HG03039 (cell line): Measurements from ENCODE around the gene NUDT14.

Source experiments
- ATAC-seq: cut with Tn5 transposase; IDR thresholded peaks from one replicate; pipeline ENCODE4 v1.9.1; 2021; ENCODE audit warnings: mild to moderate bottlenecking, moderate library complexity; ENCODE audit not compliant: unreplicated experiment

NUDT14 gene

DNA sequence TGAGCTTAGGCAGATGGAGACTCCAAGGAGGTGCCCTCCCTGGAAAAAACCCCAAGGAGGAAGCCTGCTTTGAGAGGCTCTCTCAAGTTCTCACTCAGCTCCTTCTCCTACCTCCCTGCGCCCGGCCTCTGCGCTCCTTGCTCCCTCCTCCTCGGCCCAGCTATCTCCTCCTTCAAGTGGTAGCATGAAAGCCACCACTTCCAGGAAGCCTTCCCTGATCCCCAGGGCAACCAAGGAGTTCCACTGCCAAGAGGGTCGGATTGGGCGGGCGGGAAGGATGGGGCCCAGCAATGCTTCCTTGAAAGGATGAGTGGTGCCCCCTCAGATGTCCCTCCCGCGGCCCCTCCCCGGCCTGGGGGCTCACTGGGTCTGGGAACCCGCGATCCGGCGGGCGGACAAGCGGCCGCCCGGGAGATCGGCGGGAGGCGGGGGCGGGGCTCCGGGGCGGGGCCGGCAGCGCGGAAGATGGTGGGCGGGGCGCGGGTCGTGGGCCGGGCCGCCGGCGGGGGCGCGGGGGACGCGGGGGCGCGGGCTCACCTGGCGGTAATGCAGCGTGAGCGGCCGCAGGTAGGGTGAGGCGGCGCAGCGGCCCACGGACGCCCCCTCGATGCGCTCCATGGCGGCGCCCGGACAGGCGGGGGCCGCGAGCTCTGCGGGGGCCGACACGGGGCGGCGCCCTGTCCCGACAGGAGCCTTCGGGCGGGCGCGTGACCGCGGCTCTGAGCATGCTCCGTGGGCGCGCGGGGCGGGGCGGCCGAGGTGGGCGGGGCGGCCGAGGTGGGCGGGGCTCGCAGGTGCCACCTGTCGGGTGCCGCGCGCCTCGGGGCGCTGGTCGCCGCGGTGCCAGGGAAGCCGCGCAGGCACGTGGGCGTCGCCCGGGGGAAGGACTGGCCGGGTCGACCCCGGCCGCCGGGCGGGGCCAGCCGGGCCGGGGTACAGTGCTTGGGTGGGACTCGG is at the start of gene NUDT14:
Gene NUDT14, minus strand, starts transcription at position 721 of the 957 bp plus-strand sequence. Its CDS starts 103 bp downstream, at position 618.
- ATAC-seq, result peak; percentile 48

DNA sequence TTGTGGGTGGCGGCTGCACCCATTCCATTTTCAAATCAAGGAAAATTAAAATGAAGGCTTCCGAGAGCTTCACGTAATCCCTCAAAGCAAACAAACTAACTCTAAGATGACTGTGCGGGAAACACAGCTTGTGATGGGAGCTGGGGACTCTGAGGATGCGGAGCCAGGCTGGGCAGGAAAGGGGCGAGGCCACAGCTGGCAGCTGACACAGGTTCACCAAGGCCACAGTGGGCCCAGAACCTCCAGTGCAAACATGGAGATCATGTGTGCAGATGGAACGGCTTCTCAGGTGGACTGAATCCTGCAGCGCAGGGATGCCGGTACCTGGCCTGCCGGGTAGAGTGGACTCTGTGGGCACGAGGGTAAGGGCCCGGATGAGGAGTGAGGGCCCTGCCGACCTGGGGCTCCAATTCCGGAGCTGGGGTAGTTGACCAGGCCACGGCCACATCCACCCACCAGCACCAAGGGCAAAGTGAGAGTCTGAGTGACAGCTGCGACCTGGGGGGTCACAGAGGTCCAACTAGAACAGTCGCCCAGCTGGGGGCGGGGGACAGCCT is 48.1 kb upstream of the NUDT14 start:
- ATAC-seq, result no peak

DNA sequence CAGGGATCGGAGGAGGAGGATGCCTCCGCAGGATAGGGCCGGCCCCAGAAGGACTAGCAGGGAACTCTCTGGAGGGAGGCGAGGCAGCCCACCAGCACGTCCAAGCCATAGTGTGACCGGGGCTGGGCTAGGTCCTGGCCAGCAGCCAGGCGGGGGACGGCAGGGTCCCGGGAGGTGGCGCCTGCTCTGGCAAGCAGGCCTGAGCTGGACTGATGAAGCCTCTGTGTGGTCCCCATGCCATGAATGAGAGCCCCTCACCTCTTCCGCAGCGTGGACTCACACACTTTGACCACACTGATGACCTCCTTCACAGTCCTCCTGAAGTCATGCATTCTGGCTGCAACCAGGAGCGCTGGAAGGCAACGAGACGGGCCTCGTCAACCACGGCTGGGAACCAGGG is 47.5 kb upstream of the NUDT14 start:
- ATAC-seq, result no peak

DNA sequence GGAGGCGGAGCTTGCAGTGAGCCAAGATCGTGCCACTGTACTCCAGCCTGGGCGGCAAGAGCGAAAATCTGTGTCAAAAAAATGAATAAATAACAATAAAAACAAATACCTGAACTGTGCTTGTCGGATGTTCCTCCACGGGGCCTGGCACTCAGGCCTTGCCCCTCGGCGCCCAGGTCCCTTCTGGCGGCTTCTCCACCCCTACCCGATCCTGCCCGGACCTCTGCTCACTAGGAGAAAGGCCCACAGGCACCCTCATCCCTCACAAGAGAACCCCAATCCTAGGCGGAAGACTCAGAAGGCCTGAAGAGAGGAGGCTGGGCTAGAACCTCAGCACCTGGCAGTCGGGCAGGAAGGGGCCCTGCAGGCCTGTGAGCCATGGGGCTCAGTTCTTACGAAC is 46.2 kb upstream of the NUDT14 start:
- no peak for ATAC-seq

DNA sequence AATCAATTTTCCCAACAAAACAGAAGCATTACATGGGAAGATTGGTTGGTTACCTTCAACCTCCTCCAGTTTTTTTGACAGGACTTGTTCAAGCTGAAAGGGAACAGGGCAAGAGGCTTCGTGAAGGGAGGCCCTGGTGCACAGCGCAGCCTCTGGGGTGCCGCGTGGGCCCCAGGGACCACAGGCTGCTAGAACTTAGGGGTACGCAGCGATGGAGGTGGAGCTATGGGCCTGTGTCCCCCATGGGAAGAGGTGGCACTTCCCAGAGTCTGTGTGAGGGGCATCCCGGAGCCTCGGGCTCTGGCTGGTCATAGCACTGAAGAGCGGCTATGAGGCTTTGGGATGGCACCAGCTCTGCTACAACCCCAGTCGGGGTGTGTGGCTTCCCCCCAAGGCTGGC is 45.1 kb upstream of the NUDT14 start:
- no peak for ATAC-seq

DNA sequence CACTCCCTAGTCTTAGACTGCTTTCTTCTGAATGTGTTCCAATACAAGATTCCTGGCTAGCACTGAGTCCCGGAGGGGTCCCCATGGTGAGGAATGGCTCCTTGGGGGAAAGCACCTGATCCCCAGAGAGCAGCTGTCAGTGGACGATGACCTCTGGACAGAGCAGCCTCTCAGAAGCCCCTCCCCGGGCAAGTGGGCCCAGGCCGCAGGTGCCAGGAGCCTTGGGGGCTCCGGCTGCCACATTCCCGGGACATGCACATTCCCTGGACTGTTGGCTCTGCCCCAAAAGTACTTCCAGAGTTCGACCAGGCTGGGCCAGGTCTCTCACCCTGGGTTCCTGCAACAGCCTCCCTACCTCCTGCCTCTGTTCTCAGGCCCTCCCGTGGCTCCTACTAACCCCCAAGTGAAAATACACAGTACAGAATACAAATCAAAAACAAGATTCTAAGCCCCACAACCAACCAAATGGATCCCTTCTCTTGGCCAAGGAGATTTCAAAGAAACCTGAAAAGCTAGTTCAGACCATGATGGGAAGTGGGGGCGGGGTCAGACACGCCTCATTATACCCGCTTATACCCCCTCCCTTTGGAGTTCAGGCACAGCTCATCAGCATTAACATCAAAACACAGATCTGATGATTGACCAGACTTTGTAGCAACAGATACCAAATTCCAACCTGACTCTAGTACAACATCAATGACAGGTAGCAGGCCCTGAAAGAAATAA is 43.9 kb upstream of the NUDT14 start:
- no peak for ATAC-seq

DNA sequence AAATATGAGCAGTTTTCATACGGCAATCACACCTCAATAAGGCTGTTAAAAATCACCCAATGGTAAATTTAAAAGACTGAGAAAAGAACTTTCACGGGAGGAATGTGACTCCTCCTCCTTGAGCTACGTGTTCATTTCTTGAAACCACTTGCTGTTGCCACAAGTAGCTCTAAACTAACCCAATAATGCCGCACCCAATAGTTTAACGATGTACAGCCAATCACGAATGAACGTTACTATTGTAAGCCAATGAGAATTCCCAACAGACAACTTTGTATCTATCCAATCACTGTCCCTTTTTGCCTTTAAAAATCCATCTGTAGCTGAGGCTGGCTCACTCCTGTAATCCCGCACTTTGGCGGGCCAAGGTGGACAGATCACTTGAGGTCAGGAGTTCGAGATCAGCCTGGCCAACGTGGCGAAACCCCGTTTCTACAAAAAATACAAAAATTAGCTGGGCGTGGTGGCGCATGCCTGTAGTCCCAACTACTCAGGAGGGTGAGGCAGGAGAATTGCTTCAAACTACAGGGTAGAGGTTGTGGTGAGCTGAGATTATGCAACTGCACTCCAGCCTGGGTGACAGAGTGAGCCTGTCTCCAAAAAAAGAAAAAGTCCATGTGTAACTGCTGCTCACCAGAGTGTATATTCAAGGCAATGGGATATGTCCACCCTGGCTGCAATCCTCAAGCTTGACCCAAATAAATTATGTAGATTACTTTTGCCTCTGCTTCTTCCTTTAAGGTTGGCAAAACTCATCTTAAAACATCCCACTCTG is 42.8 kb upstream of the NUDT14 start:
- ATAC-seq, result no peak

DNA sequence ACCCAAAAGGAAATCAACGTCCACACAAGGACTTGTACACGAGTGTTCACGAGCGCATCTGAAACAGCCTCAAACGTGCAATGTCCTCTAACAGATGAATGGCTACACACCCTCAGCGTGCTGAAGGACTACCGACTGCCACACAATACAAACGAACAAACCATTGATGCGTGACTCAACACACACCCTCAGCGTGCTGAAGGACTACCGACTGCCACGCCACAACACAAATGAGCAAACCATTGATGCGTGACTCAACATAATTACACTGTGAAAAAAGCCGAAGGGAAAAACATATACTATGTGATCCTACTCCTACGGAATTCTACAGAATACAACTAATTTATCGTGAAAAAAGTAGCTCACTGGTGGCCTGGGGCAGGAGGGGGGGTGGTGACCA is 42.1 kb upstream of the NUDT14 start:
- no peak for ATAC-seq

DNA sequence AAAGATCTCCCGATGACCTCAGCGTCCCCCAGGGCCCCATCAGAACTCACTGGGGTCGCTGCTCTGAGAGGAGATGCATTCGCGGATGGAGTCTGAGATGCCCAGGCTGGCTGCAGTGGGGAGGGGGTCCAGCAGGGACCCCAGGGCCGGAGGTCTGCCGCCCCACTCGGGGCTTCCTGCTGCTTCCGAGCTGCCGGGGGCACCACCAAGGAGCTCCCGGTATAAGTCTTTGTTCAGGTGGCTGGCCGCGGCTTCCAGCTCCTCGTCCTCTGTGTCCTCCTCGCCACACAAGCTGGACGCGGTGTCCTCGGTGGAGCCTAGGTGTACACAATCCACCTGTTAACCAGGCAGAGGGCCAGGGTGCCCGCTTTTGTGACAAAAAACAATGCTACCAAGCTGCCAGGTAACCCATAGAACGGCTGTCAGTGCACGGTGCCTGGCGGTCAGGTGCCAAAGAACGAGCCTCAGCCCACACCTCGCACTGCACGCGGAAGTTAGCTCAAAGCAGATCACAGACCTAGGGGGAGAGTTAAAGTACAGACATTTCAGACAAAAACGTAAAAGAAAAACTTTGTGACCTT is 40.6 kb upstream of the NUDT14 start:
- ATAC-seq, result no peak

DNA sequence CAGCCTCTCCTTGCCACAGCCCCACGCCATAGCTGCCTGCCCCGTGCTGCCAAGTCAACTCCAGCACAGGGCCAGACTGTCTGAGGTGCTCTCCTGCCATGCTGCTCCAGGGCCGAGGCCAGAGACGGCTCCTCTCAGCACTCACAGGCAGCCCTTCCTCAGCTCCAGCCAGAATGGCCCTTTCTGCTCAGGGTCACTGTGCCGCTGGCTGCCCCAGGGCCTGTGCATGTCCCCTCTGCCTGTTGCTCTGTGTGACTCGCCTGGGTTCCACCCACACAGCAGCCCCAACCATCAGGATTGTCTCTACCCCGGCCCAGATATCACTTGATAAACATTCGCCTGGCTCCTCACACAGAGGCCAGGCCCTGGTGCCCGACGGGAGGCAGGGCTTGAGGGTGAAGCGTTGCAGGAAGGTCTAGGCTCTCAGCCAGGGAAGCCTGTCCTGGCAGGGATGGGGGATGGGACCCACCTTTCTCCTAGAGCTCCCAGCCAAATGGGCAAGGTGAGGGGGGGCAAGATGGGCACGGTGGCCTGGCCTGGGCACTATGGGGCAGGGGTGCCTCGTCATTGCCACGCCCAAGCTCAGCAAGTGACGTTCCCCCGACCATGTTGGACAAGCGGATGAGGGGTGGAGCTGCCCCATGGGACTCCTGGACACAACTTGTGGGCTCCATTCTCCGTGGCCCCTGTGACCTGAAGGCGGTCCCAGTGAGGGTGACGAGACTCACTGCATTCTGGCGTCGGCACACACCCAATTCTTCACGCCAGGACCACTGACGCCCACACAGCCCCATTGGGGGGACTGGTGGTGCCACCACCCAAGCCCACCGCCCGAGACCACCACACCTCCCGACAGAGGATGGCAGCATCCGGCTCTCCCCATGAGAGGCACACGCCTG is 39.8 kb upstream of the NUDT14 start:
- no peak for ATAC-seq

DNA sequence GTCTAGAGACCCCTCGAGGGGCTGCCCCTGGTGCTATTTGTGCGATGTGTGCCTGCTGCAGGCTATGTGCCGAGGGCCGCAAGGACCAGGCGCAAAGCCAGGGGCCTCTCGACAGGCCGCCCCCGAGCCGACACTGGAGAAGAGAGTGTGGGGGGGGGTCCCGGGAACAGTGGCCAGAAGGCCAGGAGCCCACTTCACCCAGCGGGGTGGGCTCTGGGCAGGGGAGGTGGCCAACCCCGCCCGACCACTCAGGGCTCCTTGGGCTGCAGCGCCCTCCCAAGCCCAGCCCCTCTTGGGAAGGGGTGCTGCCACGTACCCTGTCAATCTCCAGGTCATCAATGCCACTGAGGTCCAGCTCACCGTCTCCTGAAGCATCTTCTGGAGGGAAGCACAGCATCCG is 38.6 kb upstream of the NUDT14 start:
- ATAC-seq, result no peak

DNA sequence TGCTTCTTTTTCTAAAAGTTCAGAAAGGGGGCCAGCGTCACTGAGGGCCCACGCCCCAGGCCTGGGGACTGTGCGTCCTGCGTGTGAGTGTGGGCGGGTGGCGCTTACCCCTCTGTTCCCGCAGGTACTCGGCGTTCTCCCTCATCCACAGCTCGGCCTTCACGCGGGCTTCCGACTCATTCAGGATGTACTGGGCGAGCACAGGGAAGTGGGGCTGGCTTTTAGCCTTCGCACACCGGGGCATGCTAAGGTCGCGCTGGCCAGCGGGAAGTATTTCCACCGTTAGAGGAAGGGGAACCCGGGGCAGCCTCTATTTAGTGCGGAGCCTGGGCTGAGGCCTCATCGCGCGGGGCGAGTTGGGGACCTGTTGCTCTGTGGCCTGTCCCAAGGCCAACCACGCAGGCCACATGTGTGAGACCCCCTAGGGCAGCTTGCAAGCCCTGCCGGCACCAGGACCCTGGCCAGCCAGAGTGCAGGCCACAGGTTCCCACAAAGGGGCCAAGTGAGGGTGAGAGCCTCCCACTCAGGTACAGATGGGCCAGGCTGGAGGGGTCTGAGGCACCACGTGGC is 38.0 kb upstream of the NUDT14 start:
- no peak for ATAC-seq

DNA sequence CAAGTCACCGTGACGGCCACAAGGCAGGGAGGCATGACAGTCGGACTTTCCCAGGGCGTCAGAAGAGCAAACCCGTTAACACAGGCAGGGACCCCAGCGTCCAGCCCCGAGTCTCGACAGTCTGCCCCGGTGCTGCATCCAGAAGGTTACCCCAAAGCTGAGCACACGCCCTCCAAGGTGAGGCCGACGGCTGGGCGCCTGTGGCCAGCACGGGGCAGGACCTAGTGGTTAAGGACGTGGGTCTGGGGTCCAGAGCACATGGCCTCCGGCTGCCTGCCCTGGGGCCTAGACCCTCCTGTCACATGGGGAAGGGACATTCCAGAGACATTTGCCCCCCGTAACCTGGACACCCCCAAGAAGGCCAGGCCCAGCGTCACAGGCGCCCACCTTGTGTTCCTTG is 37.5 kb upstream of the NUDT14 start:
- no peak for ATAC-seq

DNA sequence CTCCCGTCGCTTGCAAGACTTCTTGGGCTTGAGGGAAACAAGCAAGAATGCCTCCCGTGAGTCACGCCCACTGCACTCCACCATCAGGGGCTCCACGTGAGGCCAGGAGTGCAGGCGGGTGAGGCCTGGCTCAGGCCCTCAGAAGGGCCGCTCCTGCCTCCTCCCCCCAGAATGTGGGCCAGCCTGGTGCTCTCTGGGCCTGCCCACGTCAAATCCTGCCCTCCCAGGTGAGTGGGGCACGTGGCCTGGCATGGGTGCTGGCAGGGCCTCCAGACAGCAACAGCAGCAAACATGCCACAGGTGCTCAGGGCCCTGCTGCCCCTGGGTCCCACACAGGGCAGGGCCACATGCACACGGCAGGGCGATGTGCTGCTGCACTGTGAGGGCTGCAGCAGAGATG is 36.7 kb upstream of the NUDT14 start:
- ATAC-seq, result no peak

DNA sequence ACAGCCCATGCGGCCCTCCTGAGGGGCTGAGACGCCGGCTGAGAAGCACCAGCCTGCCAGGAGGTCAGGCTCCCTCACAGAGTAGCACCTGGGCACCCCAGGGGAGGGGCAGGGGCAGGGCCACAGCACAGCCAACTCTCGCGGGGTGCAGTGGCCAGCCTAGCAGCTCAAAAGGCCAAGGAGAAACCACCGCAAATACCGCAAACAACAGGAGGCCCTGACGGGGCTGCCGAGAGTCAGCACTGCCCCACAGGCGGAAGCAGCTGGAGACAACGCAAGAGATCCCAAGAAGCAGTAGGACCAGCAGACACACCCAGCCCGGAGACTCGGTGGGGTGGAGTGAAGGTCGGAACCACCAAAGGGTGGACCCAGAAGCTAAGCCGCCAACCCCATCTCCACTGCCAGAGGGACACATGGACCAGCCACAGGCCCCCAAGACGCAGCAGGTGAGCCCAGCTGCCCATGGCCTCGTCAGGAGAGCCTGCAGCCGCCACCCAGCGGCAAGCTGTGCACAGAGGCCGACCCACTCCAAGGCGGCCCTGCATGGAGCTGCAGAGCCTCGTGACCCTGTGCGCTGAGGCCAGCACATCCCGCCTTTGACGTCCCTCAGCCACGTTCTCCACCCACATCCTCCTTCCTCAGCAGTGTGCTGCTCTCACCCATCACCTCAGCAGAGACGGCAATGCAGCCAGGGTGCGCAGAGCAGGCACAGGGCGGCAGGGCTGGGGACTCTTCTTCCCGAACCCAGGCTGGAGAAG is 35.6 kb upstream of the NUDT14 start:
- ATAC-seq, result no peak

DNA sequence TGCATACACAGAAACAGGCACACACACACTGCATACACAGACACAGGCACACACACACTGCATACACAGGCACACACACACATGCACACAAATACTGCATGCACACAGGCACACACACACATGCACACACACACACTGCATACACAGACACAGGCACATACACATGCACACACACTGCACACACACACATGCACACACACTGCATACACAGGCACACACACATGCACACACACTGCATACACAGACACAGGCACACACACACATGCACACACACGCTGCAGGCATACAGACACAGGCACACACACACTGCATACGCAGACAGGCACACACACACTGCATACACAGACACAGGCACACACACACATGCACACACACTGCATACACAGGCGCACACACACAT is 34.5 kb upstream of the NUDT14 start:
- ATAC-seq, result no peak

DNA sequence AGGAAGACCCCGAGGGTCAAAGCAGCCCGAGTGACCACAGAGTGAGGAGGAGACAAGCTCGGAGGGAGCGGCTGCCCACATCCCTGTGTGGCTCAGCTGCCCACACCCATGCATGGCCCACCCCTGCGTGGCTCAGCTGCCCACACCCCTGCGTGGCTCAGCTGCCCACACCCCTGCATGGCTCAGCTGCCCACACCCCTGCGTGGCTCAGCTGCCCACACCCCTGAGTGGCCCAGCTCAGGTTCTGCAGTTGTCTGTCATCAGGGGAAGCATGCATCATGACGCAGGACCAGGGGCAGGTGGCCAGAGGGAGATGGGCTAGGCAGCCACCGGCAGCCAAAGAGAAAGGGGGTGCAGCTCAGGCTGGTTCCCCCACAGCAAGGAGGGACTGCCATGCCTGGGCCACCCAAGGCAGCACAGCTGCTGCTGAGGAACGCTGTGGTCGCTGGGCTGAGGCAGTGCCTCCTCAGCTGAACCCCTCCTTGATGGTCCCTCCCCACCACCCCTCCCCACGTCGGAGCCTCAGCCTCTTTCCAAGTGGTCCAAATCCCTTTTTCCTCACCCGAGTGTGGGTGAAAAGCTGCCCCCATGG is 33.3 kb upstream of the NUDT14 start:
- no peak for ATAC-seq

DNA sequence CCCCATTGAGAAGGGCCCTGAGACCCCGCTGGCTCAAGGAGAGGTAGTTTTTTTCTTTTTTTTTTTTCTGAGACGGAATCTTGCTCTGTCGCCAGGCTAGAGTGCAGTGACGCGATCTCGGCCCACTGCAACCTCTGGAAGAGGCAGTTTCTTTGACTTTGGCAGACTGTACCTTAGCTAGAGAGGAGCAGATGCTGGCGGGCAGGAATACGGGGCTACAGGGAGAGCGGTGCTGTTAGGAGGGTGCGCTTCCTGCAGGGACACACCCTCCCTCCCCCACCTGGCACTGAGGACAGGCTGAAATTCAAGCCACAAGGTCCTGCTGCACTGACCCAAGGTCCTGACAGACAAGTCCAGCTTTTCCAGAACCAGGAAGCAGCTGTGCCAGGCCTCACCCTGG is 32.2 kb upstream of the NUDT14 start:
- ATAC-seq, result no peak
